Measurements from ENCODE around the gene SETBP1.

GRCh38 chr18:44683556-44683955 is 2.9 kb downstream of the SETBP1 start:
- TF ChIP-seq SMARCE1 (IDR thresholded peaks at IDR 0.05) (no peak), RAD21 (CRISPR knock-in tag; conservative IDR thresholded peaks at IDR 0.05 in 1 of 2, IDR thresholded peaks at IDR 0.05 in 1 of 2) (no peak), EZH2 (IDR thresholded peaks at IDR 0.05; ENCODE audit: borderline replicate concordance, low read depth, low read length) (no peak), HNRNPLL (IDR thresholded peaks at IDR 0.05; ENCODE audit: low read depth, low read length, poor library complexity, severe bottlenecking) (no peak), MXI1 (IDR thresholded peaks at IDR 0.05; ENCODE audit: low read depth, low read length) (no peak), CHD1 (IDR thresholded peaks at IDR 0.05; ENCODE audit: low read length) (no peak)
